GM12891 (cell line): ENCODE measurements around the gene EPB41L3.
"Not testable (repeated sequence)": the region's sequence is repeated elsewhere in the genome, so short reads cannot be mapped to it uniquely, and the experiment has no call there.

ENCODE experiments used
- DNase-seq: peaks from one replicate; pipeline ENCODE4 v3.0.0; 2011; ENCODE audit warnings: low spot score; ENCODE audit not compliant: insufficient read length
- FAIRE-seq: peaks from 2 replicates; lab custom pipeline; 2011; peaks lifted over from hg19 to GRCh38; lab: Jason Lieb, UNC
- PAX5 ChIP-seq: IDR thresholded peaks from 2 replicates; pipeline ENCODE4 v1.6.1; 2011; ENCODE audit warnings: low read length, moderate library complexity, mild to moderate bottlenecking; ENCODE audit not compliant: insufficient read depth, severe bottlenecking
- POLR2A ChIP-seq: IDR thresholded peaks from 2 replicates; pipeline ENCODE4 v1.6.1; 2011; ENCODE audit warnings: low read depth, low read length, control low read depth
- POLR2AphosphoS5 ChIP-seq: IDR thresholded peaks from 2 replicates; pipeline ENCODE4 v1.6.1; 2011; ENCODE audit warnings: low read depth, low read length, control low read depth
- POU2F2 ChIP-seq: IDR thresholded peaks from 2 replicates; pipeline ENCODE4 v1.6.1; 2011; ENCODE audit warnings: low read depth, mild to moderate bottlenecking, control low read depth, low read length, moderate library complexity
- SPI1 ChIP-seq: IDR thresholded peaks from 2 replicates; pipeline ENCODE4 v1.6.1; 2011; ENCODE audit warnings: low read depth, low read length, control low read depth
- TAF1 ChIP-seq: IDR thresholded peaks from 2 replicates; pipeline ENCODE4 v1.6.1; 2011; ENCODE audit warnings: low read depth, low read length, control low read depth

The EPB41L3 gene

GRCh38 chr18:5518179-5518770 lies 25.5 kb downstream of the EPB41L3 start:
- FAIRE-seq (no peak), DNase-seq (no peak)
- TF ChIP-seq POU2F2 (no peak), TAF1 (no peak), POLR2A (no peak), POLR2AphosphoS5 (no peak), SPI1 (no peak), PAX5 (no peak)

GRCh38 chr18:5516841-5517240 lies 27.0 kb downstream of the EPB41L3 start:
- TF ChIP-seq POLR2A (no peak), POLR2AphosphoS5 (no peak), POU2F2 (no peak), PAX5 (no peak), TAF1 (no peak), SPI1 (no peak)
- no peak for FAIRE-seq
- DNase-seq, result no peak

DNA sequence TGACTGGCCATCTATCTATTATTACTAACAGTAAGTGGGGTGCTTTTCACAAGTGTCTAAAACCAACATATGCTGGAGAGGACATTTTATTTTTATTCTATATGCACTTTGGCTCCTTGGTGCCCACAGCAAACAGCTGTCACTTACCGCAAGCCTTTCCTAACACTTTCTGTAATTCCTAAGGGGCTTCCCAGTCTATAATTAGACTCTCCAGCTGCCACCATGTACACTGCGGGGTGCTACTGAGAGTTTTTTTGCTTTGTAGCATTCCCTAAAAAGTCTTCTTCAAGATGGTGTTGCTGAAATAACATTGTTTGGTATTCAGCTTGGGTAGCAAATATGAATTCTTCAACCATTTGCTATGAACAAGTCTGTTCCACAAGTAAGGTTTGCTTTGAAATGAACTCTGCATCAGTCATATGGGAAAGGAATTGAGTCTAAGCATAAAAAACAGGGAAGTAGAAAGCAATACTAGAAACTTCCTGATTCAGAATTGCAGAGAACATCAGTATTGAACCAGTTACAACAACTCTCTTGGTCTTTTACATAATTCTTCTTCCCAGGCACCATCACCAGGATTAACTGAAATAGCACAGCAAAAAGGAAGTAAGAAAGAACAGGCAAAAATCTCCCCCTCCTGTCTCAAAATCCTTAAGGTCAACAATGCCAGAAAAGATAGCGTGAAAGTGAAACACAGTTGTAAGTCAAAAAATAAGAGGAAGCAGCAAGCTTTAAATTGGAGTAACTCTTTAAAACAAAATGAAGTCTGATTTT lies 28.6 kb downstream of the EPB41L3 start:
- FAIRE-seq (no peak), DNase-seq (no peak)

DNA sequence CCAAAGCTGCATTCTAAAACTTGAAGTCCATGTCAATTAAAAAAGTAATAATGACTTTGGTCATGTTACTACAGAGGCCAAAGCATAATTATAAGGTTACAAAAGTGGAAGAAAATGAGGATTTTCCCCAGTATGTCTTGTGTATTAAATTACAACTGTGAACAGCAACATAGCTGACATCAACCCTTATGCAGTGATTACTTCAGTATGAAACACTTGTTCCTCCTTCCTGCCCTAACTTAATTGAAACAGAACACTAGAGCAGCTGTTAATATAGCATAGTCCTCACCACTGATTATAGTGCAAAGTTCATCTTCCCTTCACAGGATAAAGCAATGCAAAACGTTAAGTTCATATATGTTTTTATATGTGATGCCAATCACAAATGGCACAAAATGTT lies 29.9 kb downstream of the EPB41L3 start:
- DNase-seq, result no peak
- FAIRE-seq, result no peak
- TF ChIP-seq PAX5 (no peak), POLR2A (no peak), TAF1 (no peak), POU2F2 (no peak), SPI1 (no peak), POLR2AphosphoS5 (no peak)

More for the DNA sequence above, 28.6 kb downstream of the EPB41L3 start:
- TF ChIP-seq PAX5 (no peak), POLR2AphosphoS5 (no peak), POLR2A (no peak), SPI1 (no peak), TAF1 (no peak), POU2F2 (no peak)

DNA sequence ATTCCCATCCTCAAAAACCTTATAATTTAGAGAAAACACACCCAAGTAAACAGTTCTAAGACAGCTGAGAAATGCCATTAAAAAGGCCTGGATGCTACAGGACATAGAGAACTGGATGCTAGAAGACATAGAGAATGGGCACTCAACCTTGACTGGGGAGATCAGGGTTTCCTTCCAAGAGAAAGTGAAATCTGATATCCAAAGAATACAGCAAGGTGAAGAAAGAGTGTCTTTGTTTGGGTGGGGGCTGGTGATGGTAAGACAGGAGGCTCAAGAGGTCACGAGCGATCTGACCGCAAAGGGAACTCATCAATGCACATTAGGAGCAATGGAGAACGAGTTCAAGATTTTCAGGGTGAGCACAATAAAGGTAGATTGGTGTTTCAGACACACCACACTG lies 31.6 kb downstream of the EPB41L3 start:
- TF ChIP-seq POLR2AphosphoS5 (no peak), POLR2A (no peak), PAX5 (no peak), POU2F2 (no peak), SPI1 (no peak), TAF1 (no peak)
- no peak for FAIRE-seq
- no peak for DNase-seq

GRCh38 chr18:5511541-5511940 lies 32.3 kb downstream of the EPB41L3 start:
- not testable (repeated sequence) for FAIRE-seq, DNase-seq

DNA sequence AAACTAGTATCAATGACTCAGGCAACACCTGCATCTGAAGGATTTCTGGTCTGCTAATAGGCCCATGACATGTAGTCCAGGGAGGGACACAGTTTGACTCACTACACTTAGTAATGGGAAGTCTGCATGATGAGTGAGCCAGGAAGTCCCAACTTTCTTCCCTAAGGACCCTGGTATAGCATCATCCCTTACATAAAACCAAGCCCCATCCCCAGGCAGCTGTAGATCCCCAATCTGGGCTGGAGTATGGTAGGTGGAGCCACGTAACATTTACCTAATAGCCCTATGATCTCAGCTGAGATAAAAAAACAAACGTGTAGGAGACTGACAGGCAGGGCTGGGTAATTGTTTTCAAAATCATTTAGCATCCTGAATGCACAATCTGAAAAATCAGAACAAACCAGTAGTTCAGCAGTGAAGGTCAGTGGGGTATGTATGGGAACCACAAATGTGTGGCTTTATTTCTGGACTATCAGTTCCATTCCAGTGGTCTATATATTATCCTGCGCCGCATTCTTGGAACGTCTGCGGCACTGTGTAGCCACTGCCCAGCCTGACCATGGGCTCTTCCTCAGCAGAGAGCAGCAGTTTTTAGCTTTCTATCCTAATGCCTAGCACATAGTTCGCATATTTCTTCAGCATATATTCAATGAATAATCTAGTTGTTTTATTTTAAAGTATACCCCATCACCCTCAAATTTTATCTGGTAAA lies 33.5 kb downstream of the EPB41L3 start:
- TF ChIP-seq POLR2A (no peak), POLR2AphosphoS5 (no peak), POU2F2 (no peak), TAF1 (no peak), SPI1 (no peak), PAX5 (no peak)
- DNase-seq, result no peak
- FAIRE-seq, result no peak

DNA sequence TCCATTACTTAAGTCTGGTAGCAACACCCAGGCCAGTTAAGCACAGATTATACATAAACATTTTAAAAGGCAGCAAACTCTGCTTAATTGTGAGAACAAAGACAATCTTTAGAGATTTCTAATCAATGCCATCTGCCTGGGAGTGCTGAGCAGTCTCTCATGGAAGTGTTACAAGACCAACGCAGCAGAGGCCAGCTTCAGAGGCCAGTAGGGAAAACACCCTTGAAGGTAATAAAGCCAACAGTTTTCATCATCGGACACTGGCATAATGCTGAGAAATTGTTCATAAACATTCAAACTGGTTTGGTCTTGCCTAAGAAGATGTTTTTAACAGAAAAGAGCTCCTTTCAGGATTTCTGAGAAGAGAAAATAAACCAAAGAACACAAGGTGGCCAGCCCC lies 35.0 kb downstream of the EPB41L3 start:
- no peak for FAIRE-seq
- TF ChIP-seq PAX5, result no peak
- TF ChIP-seq TAF1, result no peak
- no peak for TF ChIP-seq POU2F2
- no peak for TF ChIP-seq POLR2A
- TF ChIP-seq POLR2AphosphoS5, result no peak
- no peak for TF ChIP-seq SPI1

DNA sequence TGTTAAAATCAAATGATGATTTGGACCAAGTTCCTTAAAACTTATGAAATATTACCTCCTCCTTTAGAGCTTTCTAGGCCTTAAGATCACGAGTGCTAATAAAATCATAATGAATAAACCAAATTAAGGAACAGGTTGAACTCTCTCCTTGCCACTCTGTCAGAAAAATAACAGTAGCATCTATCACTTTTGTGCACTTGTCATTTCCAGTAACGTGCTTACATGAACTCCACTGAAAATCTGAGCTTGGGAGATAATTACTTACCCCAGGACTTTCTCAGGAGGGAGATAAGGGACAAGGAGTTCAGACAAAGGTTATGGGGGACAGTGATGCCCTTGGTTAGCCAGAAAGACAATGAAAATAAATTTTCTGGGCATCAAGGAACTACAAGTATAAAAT lies 36.0 kb downstream of the EPB41L3 start:
- no peak for TF ChIP-seq POLR2AphosphoS5
- no peak for TF ChIP-seq POLR2A
- TF ChIP-seq TAF1, result no peak
- TF ChIP-seq SPI1, result no peak
- TF ChIP-seq PAX5, result no peak
- no peak for TF ChIP-seq POU2F2
- no peak for DNase-seq
- no peak for FAIRE-seq

More for the DNA sequence above, 35.0 kb downstream of the EPB41L3 start:
- no peak for DNase-seq
